Measurements from ENCODE around the gene DOCK9. TPM values are rescaled to one million over a fixed set of nuclear protein-coding genes. Genes with fewer than 3 reads are reported as not detected.

DOCK9 gene
- total RNA-seq (2014; rRNA removed), result 69.2 and 100 TPM in 2 replicates
- 23.5 TPM for polyA plus RNA-seq (2012)

- DNase-seq (ENCODE audit: low read depth), result peak; percentile 93
Measured at GRCh38 chr13:98977568-98978265, at the start of gene DOCK9. Gene DOCK9 (minus strand): TSS chr13:98978064. CDS start chr13:98977909, 155 bp downstream.

- DNase-seq (ENCODE audit: low read depth), result no peak
Measured at GRCh38 chr13:99027260-99027659, 49.4 kb upstream of the DOCK9 start.

- no peak for DNase-seq (ENCODE audit: low read depth)
Measured at GRCh38 chr13:99022941-99023340, 45.1 kb upstream of the DOCK9 start.

GRCh38 chr13:99018418-99019180 lies 40.7 kb upstream of the DOCK9 start:
- DNase-seq (ENCODE audit: low read depth), result peak; percentile 74

- no peak for DNase-seq (ENCODE audit: low read depth)
Measured at GRCh38 chr13:99015606-99016490, 38.0 kb upstream of the DOCK9 start.

GRCh38 chr13:99014522-99014921 lies 36.7 kb upstream of the DOCK9 start:
- no peak for DNase-seq (ENCODE audit: low read depth)

GRCh38 chr13:99013951-99014350 lies 36.1 kb upstream of the DOCK9 start:
- DNase-seq (ENCODE audit: low read depth), result no peak

- DNase-seq (ENCODE audit: low read depth), result no peak
Measured at GRCh38 chr13:99012539-99012938, 34.7 kb upstream of the DOCK9 start.

- no peak for DNase-seq (ENCODE audit: low read depth)
Measured at GRCh38 chr13:99009987-99010551, 32.2 kb upstream of the DOCK9 start.

- no peak for DNase-seq (ENCODE audit: low read depth)
Measured at GRCh38 chr13:99008577-99008976, 30.7 kb upstream of the DOCK9 start.

GRCh38 chr13:99007414-99007986 lies 29.6 kb upstream of the DOCK9 start:
- no peak for DNase-seq (ENCODE audit: low read depth)

- peak; percentile 60 for DNase-seq (ENCODE audit: low read depth)
Measured at GRCh38 chr13:99005609-99006008, 27.7 kb upstream of the DOCK9 start.

- DNase-seq (ENCODE audit: low read depth), result peak; percentile 67
Measured at GRCh38 chr13:99004978-99005377, 27.1 kb upstream of the DOCK9 start.

- DNase-seq (ENCODE audit: low read depth), result no peak
Measured at GRCh38 chr13:99003851-99004471, 26.1 kb upstream of the DOCK9 start.

GRCh38 chr13:99003186-99003585 lies 25.3 kb upstream of the DOCK9 start:
- no peak for DNase-seq (ENCODE audit: low read depth)

- DNase-seq (ENCODE audit: low read depth), result no peak
Measured at GRCh38 chr13:99002172-99002710, 24.4 kb upstream of the DOCK9 start.

GRCh38 chr13:99000137-99000536 lies 22.3 kb upstream of the DOCK9 start:
- DNase-seq (ENCODE audit: low read depth), result no peak

GRCh38 chr13:98999639-98999952 lies 21.7 kb upstream of the DOCK9 start:
- DNase-seq (ENCODE audit: low read depth), result no peak

GRCh38 chr13:98998831-98999638 lies 21.2 kb upstream of the DOCK9 start:
- DNase-seq (ENCODE audit: low read depth), result peak; percentile 58
